ENCODE data around the gene MYL4.

DNA sequence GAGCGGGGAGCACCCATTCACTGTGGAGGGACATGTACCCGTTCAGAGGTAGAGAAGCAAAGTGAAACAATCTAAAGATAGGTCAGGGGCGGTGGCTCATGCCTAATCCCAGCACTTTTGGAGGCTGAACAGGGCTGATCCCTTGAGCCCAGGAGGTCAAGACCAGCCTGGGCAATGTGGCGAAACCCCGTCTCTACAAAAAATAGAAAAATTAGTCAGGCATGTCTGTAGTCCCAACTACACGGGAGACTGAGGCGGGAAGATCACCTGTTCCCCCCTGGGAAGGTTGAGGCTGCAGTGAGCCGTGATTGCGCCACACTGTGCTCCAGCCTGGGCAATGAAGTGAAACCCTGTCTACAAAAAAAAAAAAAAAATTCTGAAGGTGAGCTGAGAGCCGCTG lies 21.7 kb downstream of the MYL4 start:
- TF ChIP-seq ELF4 (IDR thresholded peaks at IDR 0.05), result no peak
- no peak for TF ChIP-seq HDGF (IDR thresholded peaks at IDR 0.05; ENCODE audit: borderline replicate concordance)
- TF ChIP-seq FOXA1 (IDR thresholded peaks at IDR 0.05), result no peak
- TF ChIP-seq NFRKB (IDR thresholded peaks at IDR 0.05), result no peak
- TF ChIP-seq SUZ12 (IDR thresholded peaks at IDR 0.05), result no peak
- TF ChIP-seq FOXK2 (IDR thresholded peaks at IDR 0.05), result no peak
- no peak for TF ChIP-seq SP1 (IDR thresholded peaks at IDR 0.05)
- no peak for TF ChIP-seq FOXM1 (IDR thresholded peaks at IDR 0.05; ENCODE audit: borderline replicate concordance)
- TF ChIP-seq TARDBP (IDR thresholded peaks at IDR 0.05), result no peak

Measured in HEK293T (cell line).